RWPE1 (cell line): ENCODE measurements around the gene ATXN7L3.

Source experiments
- CTCF ChIA-PET: fragments of 350-600 bp; sonication (Branson Sonifier 250); formaldehyde crosslinking; extraction: SDS; loops from one replicate; lab custom pipeline; 2021; lab: Yijun Ruan, JAX
- POLR2A ChIA-PET: fragments of 400-600 bp; formaldehyde crosslinking; extraction: SDS; loops from one replicate; lab custom pipeline; 2020; ENCODE audit warnings: antibody characterized with exemption; ENCODE audit not compliant: low non-redundant PET; lab: Yijun Ruan, JAX
- DNase-seq: peaks from one replicate; pipeline ENCODE4 v3.0.0; 2012; ENCODE audit warnings: low spot score
- H3K27ac ChIP-seq: fragments of 450-650 bp; 2 replicates; pipeline ENCODE4 v1.5.1; 2017
- TF ChIP-seq, protein P1 (sequence below): fragments of 450-650 bp; conservative IDR thresholded peaks from 2 replicates; pipeline ENCODE4 v1.5.1; 2017; ENCODE audit warnings: low read depth, mild to moderate bottlenecking

ATXN7L3 gene

DNA sequence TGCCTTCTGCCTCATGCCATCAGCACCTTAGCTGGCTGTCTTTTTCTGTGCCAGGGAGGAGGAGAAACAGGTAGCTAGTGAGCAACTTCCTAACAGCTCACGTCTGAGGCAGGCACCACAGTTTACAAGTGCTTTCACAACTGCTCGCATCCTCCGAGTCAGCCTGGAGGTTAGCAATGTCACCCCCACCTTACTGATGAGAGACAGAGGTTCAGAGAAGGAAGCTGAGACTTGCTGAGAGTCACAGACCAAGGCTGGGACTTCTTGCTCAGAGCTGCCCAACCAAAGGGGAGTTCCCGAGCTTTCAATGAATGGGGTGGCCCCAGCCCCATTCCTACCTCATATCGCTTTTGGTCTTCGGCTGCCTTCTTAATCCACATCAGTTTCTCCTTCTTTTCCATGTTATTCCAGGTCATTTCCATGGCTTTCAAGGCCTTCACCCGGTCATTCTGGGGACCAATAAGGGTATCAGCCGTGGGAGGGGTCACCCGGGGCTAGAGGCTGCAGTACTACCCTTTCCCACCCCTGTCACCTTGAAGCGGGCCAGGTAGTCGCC is 10.2 kb upstream of the ATXN7L3 start:
- no peak for DNase-seq
- H3K27ac ChIP-seq, result peak overlapping the region; percentile 79
- ChIA-PET POLR2A (interaction anchor here (0.6 kb wide), 1 partner anchor 10 kb away, joined by 3 read pairs; the partner anchor contains the start of gene ATXN7L3), CTCF (interaction anchor here (0.5 to 1.4 kb wide), 9 partner anchors 9 to 312 kb away, joined by 3 to 7 read pairs (median 4); partner anchors contain the start of gene SLC4A1)
- TF ChIP-seq, protein P1, sequence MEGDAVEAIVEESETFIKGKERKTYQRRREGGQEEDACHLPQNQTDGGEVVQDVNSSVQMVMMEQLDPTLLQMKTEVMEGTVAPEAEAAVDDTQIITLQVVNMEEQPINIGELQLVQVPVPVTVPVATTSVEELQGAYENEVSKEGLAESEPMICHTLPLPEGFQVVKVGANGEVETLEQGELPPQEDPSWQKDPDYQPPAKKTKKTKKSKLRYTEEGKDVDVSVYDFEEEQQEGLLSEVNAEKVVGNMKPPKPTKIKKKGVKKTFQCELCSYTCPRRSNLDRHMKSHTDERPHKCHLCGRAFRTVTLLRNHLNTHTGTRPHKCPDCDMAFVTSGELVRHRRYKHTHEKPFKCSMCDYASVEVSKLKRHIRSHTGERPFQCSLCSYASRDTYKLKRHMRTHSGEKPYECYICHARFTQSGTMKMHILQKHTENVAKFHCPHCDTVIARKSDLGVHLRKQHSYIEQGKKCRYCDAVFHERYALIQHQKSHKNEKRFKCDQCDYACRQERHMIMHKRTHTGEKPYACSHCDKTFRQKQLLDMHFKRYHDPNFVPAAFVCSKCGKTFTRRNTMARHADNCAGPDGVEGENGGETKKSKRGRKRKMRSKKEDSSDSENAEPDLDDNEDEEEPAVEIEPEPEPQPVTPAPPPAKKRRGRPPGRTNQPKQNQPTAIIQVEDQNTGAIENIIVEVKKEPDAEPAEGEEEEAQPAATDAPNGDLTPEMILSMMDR, result no peak

DNA sequence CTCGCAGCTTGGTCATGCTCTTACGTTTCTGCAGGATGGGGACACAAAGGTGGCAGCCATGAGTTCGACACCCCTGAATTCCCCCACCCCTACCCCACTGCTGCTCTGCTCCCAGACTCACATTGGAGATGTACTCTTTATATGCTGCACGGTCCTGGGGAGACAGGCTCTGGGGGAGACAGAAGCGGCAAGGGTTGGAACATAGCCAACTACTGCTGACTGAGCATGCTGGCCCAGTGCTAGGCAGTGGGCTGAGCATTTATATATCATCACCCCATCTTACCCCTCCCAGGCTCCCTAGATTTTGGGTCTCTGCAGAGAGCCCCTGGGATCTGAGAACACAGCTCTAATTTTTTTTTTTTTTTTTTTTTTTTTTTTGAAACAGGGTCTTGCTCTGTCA is 8.1 kb upstream of the ATXN7L3 start:
- DNase-seq, result no peak
- ChIA-PET POLR2A (no interaction called here), CTCF (no interaction called here)
- TF ChIP-seq, protein P1, result no peak
- H3K27ac ChIP-seq, result peak overlapping the region; percentile 79

DNA sequence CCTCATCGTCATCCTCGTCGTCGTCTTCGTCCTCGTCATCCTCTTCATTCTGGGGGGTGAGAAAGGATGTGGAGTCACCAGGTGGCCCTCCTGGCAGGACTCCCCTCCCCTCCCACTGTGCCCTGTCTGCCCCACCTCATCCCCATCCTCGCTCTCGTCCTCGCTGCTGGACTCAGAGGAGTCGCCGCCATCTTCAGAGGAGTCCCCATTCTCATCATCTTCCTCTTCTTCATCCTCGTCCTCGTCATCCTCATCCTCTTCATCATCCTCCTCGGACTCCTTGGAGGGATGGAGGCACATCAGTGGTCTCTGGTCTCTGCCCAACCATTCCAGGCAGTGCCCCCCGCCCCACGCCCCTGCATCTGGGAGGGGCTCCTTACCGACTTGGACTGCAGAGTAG is 7.6 kb upstream of the ATXN7L3 start:
- ChIA-PET CTCF (no interaction called here), POLR2A (no interaction called here)
- DNase-seq, result no peak
- TF ChIP-seq, protein P1, result no peak
- peak overlapping the region; percentile 79 for H3K27ac ChIP-seq

- DNase-seq, result no peak
- ChIA-PET POLR2A (no interaction called here), CTCF (interaction anchor here (0.7 kb wide), 1 partner anchor 145 kb away, joined by 3 read pairs; no protein-coding TSS in a partner anchor)
- TF ChIP-seq, protein P1, result no peak
- peak overlapping the region; percentile 79 for H3K27ac ChIP-seq
These were observed 7.1 kb upstream of the ATXN7L3 start for GRCh38 chr17:44206825-44207155.

- ChIA-PET CTCF (interaction anchor here (0.6 to 1.2 kb wide), 4 partner anchors 10 to 145 kb away, joined by 3 to 4 read pairs (median 3); no protein-coding TSS in a partner anchor), POLR2A (interaction anchor here (0.6 kb wide), 1 partner anchor 109 kb away, joined by 3 read pairs; no protein-coding TSS in a partner anchor)
- DNase-seq, result no peak
- TF ChIP-seq, protein P1, result no peak
- H3K27ac ChIP-seq, result peak overlapping the region; percentile 79
These were observed 6.5 kb upstream of the ATXN7L3 start for GRCh38 chr17:44205962-44206824.

DNA sequence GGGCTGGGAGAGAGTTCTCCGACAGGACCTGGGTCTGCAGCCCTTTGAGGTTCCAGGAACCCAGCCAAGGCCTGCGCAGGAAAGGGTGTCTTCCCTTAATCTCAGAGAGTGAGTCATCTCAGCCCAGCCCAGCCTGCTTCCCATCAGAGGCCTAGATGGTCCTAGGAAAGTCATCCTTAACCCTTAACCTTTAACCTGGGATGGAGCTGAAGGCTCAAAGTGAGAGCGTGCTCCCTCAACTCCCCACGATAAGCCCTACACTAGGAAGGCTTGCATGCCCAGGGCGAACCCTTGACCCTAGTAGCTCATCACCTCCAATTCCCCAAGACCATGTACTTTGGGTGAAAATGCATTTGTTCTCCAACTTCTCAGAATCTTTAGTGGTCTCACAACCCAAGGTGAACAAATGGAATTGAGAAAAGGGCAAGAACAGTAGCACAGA is 4.8 kb upstream of the ATXN7L3 start:
- TF ChIP-seq, protein P1, result no peak
- ChIA-PET POLR2A (interaction anchor here (1.3 kb wide), 1 partner anchor 18 kb away, joined by 4 read pairs; the partner anchor contains the start of gene TMUB2), CTCF (interaction anchor here (0.7 kb wide), 1 partner anchor 16 kb away, joined by 5 read pairs; no protein-coding TSS in a partner anchor)
- peak; percentile 57 for DNase-seq
- H3K27ac ChIP-seq, result peak overlapping the region; percentile 74
